HS-5 (cell line): ENCODE results near the gene SLC22A7.

ENCODE experiments used
- DNase-seq: peaks from one replicate; pipeline ENCODE4 v3.0.0-alpha.2; 2012; ENCODE audit warnings: low read depth

SLC22A7 gene

GRCh38 chr6:43283905-43284304 is 14.2 kb upstream of the SLC22A7 start:
- DNase-seq = no peak

GRCh38 chr6:43284991-43285781 is 12.9 kb upstream of the SLC22A7 start:
- DNase-seq = no peak

- no peak for DNase-seq
Measured at GRCh38 chr6:43285832-43286231, 12.2 kb upstream of the SLC22A7 start.

- DNase-seq = no peak
Measured at GRCh38 chr6:43286456-43286979, 11.5 kb upstream of the SLC22A7 start.

GRCh38 chr6:43286980-43287716 is 10.9 kb upstream of the SLC22A7 start:
- no peak for DNase-seq

GRCh38 chr6:43287717-43288679 is 10.1 kb upstream of the SLC22A7 start:
- no peak for DNase-seq

GRCh38 chr6:43290339-43290904 is 7.6 kb upstream of the SLC22A7 start:
- no peak for DNase-seq

GRCh38 chr6:43290905-43291355 is 7.1 kb upstream of the SLC22A7 start:
- no peak for DNase-seq

- no peak for DNase-seq
Measured at GRCh38 chr6:43291708-43292107, 6.4 kb upstream of the SLC22A7 start.

- no peak for DNase-seq
Measured at GRCh38 chr6:43292341-43292740, 5.7 kb upstream of the SLC22A7 start.

- no peak for DNase-seq
Measured at GRCh38 chr6:43292763-43293318, 5.2 kb upstream of the SLC22A7 start.

- no peak for DNase-seq
Measured at GRCh38 chr6:43293698-43294097, 4.4 kb upstream of the SLC22A7 start.

GRCh38 chr6:43294536-43294935 is 3.5 kb upstream of the SLC22A7 start:
- DNase-seq = no peak

- DNase-seq = no peak
Measured at GRCh38 chr6:43295456-43295855, 2.6 kb upstream of the SLC22A7 start.

- no peak for DNase-seq
Measured at GRCh38 chr6:43296780-43297497, 1.1 kb upstream of the SLC22A7 start.

- no peak for DNase-seq
Measured at GRCh38 chr6:43298565-43299337, 691 bp downstream of the SLC22A7 start.

GRCh38 chr6:43299338-43300293 is 1.6 kb downstream of the SLC22A7 start:
- DNase-seq = no peak

GRCh38 chr6:43301081-43301870 is 3.2 kb downstream of the SLC22A7 start:
- DNase-seq = no peak
